ENCODE data around the gene KLRC2.
"Not testable (repeated sequence)": the region's sequence is repeated elsewhere in the genome, so short reads cannot be mapped to it uniquely, and the experiment has no call there.

The KLRC2 gene

DNA sequence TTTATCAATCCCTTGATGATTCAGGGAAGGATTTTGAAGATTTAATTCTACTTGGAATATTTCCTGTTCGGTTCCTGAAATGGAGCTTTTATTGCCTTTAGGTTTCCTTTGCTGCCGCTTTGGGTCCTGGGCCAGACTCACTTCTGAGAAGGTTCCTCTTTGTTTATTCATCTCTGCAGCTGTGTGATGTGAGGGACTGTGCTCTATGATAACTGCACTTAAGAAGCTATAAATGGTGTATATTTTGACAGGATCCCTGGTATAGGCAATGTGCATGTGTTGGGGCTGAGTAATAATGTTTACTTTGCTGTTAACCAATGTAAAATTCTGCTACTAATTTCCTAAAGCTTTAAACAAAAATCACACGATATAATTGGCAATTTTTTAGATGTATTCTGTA lies at the start of gene KLRC2:
KLRC2 (minus strand) TSS at position 195 of the 400 bp plus-strand sequence; CDS start at position 171, 24 bp downstream.
- in situ Hi-C loops (cut with HindIII; ENCODE audit: low sequenced_read_pairs): not testable (repeated sequence)

DNA sequence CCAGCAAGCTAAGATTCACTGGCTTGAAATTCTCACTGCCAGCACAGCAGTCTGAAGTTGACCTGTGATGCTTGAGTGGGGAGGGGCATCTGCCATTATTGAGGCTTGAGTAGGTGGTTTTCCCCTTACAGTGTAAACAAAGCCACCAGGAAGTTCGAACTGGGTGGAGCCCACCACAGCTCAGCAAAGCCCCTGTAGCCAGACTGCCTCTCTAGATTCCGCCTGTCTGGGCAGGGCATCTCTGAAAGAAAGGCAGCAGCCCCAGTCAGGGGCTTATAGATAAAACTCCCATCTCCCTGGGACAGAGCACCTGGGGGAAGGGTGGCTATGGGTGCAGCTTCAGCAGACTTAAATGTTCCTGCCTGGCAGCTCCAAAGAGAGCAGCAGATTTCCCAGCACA lies 46.1 kb upstream of the KLRC2 start:
- in situ Hi-C loops (cut with HindIII; ENCODE audit: low sequenced_read_pairs): not testable (repeated sequence)

DNA sequence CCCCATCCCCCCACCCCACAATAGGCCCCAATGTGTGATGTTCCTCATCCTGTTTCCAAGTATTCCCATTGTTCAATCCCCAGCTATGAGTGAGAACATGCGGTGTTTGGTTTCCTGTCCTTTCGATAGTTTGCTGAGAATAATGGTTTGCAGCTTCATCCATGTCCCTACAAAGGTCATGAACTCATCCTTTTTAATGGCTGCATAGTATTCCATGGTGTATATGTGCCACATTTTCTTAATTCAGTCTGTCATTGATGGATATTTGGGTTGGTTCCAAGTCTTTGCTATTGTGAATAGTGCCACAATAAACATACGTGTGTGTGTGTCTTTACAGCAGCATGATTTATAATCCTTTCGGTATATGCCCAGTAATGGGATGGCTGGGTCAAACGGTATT lies 37.0 kb upstream of the KLRC2 start:
- in situ Hi-C loops (cut with HindIII; ENCODE audit: low sequenced_read_pairs): not testable (repeated sequence)

DNA sequence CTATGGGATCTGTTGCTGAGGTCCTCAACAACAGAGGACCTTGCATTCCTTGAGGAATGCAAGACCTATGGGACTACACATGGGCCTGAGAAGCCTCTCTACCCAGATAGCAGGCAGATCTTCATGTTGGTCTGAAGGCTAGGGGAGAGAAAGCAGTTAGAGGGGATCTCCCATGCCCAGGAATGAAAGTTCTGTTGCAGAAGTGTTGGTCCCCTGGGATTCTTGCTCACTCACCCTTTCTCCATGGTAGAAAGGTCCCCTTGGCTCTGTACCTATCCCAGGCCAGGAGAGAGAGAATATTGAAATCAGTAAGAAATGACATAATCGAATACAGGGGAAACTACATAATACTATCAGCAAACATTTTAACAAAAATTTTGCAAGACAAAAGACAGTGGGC lies 33.9 kb upstream of the KLRC2 start:
- in situ Hi-C loops (cut with HindIII; ENCODE audit: low sequenced_read_pairs): loop anchor here (5.0 kb wide), 1 partner anchor 232 kb away; no protein-coding TSS in a partner anchor

DNA sequence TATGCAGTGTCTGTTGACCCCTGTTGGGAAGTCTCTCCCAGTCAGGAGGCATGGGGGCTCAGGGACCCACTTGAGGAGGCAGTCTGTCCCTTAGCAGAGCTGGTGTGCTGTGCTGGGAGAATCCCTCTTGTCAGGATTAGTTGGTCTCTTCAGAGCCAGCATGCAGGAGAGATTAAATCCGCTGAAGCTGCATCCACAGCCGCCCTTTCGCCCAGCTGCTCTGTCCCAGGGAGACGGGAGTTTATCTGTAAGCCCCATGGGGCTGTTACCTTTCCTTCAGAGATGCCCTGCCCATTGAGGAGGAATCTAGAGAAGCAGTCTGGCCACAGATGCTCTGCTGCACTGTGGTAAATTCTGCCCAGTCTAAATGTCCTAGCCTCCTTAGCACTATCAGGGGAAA lies 30.5 kb upstream of the KLRC2 start:
- in situ Hi-C loops (cut with HindIII; ENCODE audit: low sequenced_read_pairs): loop anchor here (5.0 kb wide), 1 partner anchor 229 kb away; no protein-coding TSS in a partner anchor

GRCh38 chr12:10457760-10458159 lies 21.9 kb upstream of the KLRC2 start:
- in situ Hi-C loops (cut with HindIII; ENCODE audit: low sequenced_read_pairs): no loop called here

GRCh38 chr12:10456856-10457255 lies 21.0 kb upstream of the KLRC2 start:
- in situ Hi-C loops (cut with HindIII; ENCODE audit: low sequenced_read_pairs): no loop called here

- in situ Hi-C loops (cut with HindIII; ENCODE audit: low sequenced_read_pairs): no loop called here
These were observed 20.0 kb upstream of the KLRC2 start for GRCh38 chr12:10455766-10456165.

- in situ Hi-C loops (cut with HindIII; ENCODE audit: low sequenced_read_pairs): no loop called here
These were observed 18.7 kb upstream of the KLRC2 start for GRCh38 chr12:10454531-10454930.

GRCh38 chr12:10453156-10453555 lies 17.3 kb upstream of the KLRC2 start, which contains the start of gene KLRC1:
KLRC1 (minus strand) TSS chr12:10453377; CDS start chr12:10451156, 2,221 bp downstream.
- in situ Hi-C loops (cut with HindIII; ENCODE audit: low sequenced_read_pairs): no loop called here

GRCh38 chr12:10448236-10448635 lies 12.4 kb upstream of the KLRC2 start:
- in situ Hi-C loops (cut with HindIII; ENCODE audit: low sequenced_read_pairs): no loop called here

GRCh38 chr12:10446052-10446451 lies 10.2 kb upstream of the KLRC2 start:
- in situ Hi-C loops (cut with HindIII; ENCODE audit: low sequenced_read_pairs): not testable (repeated sequence)

DNA sequence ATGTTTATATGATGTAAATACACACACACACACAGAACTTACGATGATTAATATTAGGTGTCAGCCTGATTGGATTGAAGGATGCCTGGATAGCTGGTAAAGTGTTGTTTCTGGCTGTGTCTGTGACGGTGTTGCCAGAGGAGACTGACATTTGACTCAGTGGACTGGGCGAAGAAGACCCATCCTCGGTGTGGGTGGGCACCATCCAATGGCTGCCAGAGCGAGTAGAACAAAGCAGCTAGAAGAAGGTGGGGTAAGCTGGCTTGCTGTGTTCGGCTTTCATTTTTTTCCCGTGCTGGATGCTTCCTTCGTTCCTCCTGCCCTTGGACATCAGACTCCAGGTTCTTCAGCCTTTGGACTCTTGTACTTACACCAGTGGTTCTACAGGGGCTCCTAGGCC lies 5.3 kb upstream of the KLRC2 start:
- in situ Hi-C loops (cut with HindIII; ENCODE audit: low sequenced_read_pairs): not testable (repeated sequence)

DNA sequence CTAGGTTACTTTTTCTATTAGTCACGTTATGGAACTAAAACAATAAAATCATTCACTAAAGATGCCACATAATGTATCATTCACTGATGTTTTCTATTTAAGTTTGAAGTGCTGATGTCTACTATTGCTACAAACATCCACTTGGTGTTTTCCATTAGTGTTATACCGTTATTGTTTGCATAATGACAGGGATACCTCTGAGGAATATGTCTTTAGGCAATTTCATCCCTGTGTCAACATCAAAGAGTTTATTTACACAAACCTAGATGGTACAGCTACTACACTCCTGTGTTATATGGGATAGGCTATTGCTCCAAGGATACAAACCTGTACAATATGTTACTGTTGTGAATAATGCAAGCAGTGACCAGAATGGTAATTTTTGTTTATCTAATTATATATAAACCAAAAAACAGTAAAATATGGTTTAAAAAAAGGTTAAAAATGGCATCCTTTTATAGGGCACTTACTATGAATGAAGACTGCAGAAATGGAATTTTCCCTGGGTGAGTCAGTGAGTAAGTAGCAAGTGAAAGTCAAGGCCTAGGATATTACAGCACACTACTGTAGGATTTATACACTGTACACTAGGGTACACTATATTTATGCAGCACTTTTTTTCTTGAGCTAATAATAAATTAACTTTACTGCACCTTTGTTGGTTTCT lies 3.9 kb upstream of the KLRC2 start:
- in situ Hi-C loops (cut with HindIII; ENCODE audit: low sequenced_read_pairs): not testable (repeated sequence)

DNA sequence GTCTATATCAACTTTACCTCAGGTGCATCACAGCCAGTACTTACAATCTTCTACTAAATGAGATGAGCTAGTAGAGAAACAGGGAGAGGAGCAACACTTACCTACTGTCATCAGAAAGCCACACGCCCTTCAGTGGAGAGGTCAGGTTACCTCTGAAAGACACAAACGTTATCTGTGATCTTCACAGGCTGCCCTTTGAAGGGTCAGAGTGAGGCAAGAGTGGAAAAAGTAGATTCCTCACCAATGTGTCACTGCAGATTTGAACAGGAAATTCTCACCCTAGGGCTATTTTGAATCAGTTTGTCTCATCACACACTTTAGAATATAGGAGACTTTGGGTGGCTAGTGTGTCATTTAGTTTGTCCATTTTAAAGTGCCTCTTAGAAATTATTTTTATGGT lies 1.8 kb upstream of the KLRC2 start:
- in situ Hi-C loops (cut with HindIII; ENCODE audit: low sequenced_read_pairs): not testable (repeated sequence)

- in situ Hi-C loops (cut with HindIII; ENCODE audit: low sequenced_read_pairs): not testable (repeated sequence)
These were observed 5.2 kb downstream of the KLRC2 start for GRCh38 chr12:10430623-10431022.

GRCh38 chr12:10425938-10426337 lies 9.9 kb downstream of the KLRC2 start:
- in situ Hi-C loops (cut with HindIII; ENCODE audit: low sequenced_read_pairs): not testable (repeated sequence)

GRCh38 chr12:10424260-10424899 lies 11.4 kb downstream of the KLRC2 start:
- in situ Hi-C loops (cut with HindIII; ENCODE audit: low sequenced_read_pairs): not testable (repeated sequence)

- in situ Hi-C loops (cut with HindIII; ENCODE audit: low sequenced_read_pairs): not testable (repeated sequence)
These were observed 13.7 kb downstream of the KLRC2 start for GRCh38 chr12:10422159-10422558.

- in situ Hi-C loops (cut with HindIII; ENCODE audit: low sequenced_read_pairs): not testable (repeated sequence)
These were observed 15.5 kb downstream of the KLRC2 start, which contains the start of gene KLRC3 for GRCh38 chr12:10420334-10420733. KLRC3 (minus strand) TSS chr12:10420595; CDS start chr12:10420550, 45 bp downstream.

DNA sequence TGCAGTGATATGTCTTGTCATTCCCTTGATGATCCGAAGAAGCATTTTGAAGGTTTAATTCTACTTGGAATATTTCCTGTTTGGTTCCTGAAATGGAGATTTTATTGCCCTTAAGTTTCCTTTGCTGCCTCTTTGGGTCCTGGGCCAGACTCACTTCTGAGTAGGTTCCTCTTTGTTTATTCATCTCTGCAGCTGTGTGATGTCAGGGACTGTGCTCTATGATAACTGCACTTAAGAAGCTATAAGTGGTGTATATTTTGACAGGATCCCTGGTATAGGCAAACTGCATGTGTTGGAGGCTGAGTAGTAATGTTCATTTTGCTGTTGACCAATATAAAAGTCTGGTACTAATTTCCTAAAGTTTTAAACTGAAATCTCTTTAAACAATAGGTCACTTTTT lies 26.4 kb downstream of the KLRC2 start, which contains the start of gene KLRC4:
KLRC4 (minus strand) TSS at position 366 of the 400 bp plus-strand sequence; CDS start at position 184, 182 bp downstream.
- in situ Hi-C loops (cut with HindIII; ENCODE audit: low sequenced_read_pairs): no loop called here

DNA sequence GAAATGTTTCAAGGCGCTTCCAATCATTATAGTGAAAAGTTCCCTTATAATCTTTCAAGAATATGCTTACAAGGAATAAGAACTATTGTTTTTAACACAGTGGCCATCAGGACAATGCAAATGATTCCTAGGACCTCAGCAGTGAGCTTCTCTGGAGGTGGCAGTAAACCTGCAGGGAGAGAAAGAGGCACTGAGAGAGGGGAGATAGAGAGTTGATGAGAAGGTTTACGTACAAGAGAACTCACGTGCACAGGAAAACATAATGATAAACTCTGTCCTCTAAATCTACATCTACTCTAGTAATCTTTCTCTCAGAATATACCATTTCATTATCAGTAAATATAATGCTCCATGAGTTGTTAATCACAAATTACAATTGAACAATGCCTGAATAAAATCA lies 27.0 kb downstream of the KLRC2 start:
- in situ Hi-C loops (cut with HindIII; ENCODE audit: low sequenced_read_pairs): no loop called here

Data from endothelial cell of hepatic sinusoid (primary cell).